ENCODE data around the gene NELFCD.
"Not testable (repeated sequence)": the region's sequence is repeated elsewhere in the genome, so short reads cannot be mapped to it uniquely, and the experiment has no call there.

Gene NELFCD

DNA sequence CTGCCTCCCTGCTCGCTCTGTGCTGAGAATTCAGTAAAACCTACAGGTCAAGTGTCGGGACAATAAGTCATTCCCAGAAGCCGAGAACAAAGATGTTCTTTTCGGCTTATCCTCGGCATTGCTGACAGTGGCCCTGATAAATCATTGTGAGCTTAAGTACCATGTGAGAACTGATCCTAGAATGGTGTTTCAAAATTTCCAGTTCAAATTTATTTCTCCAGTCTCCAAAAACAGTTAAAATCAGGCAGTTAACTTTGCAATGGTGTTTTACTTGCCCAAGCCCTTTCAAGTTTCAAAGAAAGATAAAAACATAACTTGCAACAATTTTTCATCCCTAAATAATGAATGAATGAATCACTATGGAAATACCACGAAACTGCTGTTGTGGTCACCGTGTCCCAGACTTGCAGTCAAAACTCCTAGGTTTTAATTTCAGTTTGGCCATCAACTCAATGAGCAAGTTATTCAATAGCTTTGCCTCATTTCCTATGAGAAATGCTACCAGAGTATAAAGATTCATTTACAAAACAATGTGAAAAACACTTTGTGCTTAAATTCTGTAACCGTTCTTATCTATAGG lies 46.8 kb downstream of the NELFCD start:
- no peak for DNase-seq

DNA sequence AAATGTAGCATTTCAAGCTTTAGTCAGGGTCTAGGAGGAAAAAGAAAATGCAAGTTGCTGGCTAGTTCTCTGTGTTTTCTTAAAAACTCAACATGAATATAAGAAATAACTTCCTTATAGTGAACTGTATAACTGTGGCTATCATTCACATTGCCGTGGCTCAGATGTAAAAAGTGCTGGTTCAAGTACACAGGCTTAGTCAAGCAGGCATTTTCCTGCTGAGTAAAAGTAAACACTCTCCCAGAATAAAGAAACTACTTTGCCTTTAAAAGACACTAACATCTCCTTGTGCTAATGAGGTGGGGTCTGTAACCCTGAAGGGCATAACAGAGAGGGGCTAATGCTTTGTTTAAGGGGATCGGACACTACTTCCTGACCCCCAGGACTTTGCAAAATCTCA lies 47.8 kb downstream of the NELFCD start:
- no peak for DNase-seq

DNA sequence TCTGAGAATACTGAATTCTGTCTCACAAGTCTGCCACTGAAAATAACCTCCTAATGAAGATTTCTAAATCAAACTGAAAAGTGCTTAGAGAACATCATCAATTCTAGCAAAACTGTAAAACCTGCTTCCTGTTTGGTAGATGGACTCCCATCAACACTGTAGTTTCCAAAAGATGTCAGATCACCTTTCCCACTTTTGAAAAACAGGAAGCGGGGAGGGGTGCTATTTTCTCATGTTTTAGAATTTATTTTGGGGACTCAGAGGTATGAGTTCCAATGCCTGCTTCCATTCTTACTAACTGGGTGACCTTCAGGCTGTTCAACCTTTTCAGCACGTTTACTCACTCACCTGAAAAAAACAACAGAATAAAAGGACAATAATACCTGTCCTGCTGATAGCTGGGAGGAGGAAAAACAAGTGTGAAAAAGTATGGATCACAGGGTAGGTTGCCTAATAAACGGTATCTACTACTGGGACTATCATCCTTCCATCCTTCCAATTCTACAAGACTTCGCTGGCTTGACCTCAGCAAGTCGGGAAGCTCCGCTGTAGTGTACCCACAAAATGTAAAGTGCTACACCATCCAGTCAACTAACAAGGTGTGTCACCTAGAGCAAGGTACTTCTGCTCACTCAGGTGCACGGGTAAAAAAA lies 50.0 kb downstream of the NELFCD start:
- DNase-seq = no peak

DNA sequence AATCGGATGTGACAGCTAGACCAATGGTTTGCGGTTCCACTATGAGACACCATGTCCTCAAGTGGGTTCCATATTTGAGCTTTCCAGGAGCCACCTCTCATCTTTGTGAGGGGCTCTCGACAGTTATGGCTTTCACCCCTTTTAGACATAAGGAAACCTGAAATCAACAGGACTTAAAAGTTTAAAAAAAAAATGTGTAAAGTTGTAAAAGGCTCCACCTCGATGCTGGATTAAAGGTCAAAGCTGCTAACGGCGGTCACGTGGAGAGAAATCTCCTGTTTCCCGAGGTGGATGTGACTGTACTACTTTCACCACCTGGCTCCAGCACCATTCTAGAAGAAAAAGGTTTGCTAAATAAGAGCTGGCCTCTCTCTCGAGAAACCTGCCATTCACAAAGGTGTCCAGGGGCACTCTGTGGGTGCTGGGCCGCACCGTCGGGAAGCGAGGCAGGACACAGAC lies 50.5 kb downstream of the NELFCD start:
- no peak for DNase-seq

DNA sequence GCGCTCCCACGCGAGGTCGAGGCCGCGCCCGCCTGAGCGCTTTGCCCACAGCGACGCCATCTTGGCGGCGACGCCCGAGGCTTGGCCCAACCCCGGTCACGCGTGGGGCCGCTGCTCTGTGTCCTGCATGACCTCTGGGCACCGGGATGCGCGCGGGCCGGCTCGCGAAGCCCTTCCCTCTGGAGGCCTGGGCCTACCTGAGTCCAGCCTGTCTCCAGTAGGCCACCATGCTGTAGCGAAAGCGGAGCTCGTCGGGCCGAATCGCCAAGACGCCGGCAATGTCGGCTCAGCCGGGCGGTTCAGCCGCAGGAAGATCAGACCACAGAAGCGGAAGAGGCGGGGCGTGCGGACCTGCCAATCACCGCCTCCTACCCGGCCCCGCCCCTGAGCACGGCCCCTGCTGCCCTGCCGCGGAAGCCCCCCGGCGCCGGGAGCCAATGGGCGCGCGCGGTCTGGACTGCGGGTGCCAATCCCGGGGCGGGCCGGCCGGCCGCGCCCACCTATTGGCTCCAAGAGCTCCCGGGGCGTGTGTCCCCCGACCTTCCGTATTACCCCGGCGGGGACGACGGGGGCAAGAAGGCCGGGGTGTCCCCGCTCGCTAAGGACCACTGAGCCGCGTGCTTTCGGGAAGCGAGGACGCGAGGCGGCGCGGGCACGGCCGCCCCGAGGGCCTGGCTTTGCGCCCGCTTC lies 51.1 kb downstream of the NELFCD start, which contains the start of gene ATP5F1E:
Gene ATP5F1E (minus strand): TSS at position 313 of the 690 bp plus-strand sequence. CDS start 84 bp downstream, at position 229.
- peak; percentile 95 to 97 for DNase-seq

DNA sequence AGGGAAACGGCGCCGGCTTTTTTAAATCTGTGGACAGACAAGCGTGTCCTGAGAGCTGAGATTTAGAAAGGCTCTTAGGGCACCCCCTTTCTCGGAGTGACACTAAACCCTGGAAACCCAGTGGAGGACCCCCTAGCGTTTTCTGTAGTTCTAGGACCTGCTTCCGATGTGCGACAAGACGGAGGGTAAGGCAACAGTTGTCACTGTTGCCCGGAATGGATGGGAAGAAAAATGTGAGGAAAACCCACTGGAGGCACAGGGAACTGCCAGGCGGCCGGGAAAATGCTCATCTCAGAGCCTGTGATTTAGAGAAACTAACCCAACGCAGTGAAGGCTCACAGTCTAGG lies 51.6 kb downstream of the NELFCD start:
- no peak for DNase-seq

DNA sequence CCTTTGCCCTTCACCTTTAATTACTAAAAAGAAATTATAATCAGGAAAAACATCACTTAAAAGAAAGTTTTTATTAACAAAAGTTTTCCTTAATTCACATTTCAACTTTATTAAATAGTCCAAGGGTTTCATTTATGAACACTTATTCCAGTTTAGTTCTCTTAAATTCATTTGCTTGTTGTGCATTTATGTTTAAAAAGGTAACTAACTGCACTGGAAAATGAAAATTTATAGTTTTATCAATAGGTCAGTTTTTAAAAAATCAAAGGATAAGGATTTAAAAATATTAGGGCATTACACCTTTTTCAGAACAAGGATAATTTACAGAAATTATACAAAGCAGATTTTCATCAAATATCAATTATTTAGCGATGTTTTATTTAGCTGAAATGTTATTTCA lies 52.0 kb downstream of the NELFCD start:
- no peak for DNase-seq

DNA sequence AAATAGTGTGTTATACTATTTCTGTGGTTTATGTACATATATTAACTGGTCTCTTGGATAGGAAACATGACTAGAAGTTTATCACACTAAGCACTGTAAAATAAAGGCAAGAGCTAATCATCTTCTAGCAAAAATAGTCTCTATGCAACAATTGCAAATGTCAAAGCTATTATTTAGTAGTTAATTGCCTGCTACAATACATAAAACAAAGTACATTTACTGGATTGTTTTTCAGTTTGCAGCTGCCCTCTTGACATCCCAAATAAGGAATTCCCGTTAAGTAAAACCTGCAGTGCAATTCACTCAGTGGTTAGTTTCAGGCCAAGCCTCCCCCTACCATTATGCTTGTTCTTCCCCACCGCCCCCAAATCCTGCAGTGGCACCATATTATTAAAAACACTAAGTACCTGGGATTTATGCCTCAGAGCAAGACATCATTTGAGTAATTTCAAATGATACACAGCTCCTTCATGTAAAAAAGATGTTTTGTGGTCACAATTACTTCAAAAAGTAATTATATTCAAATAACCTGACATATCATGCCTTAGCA lies 52.6 kb downstream of the NELFCD start:
- DNase-seq = no peak

DNA sequence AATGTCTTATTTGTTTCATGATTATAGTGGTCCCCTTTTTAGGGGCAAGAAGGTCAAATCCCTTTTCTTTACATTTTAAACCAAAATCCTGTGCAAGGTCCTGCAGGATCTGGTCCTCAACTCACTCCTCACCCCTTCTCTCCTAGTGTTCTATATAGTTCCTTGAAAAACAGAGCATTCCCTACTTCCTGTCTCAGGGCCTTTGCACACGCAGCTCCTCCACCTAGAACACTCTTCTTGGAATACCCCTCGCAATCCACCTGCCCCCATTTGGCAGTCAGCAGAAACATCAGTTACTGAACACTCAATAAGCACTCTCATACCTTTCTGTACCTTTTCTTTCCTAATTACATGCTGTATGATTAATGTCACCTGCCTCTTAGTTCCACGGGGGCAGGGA lies 54.3 kb downstream of the NELFCD start:
- DNase-seq = no peak

DNA sequence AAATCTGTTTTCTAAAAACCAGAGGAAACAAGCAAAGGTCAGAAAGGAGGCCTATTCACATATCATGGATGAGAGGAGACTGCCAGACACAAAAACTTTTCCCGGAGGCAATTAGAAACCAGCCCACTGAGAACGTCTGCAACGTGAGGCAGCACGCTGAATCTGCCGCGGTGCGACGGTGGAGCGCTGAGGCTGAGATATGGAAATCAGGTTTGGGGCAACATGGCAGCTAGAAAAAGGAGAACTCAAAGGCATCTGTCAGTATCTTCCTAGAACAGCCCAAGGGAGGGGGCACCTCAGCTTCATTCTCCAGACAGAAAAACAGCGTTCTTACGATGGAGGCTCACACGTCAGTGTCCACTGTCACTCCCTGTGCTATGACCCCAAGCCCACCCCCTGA lies 56.3 kb downstream of the NELFCD start:
- DNase-seq = no peak

DNA sequence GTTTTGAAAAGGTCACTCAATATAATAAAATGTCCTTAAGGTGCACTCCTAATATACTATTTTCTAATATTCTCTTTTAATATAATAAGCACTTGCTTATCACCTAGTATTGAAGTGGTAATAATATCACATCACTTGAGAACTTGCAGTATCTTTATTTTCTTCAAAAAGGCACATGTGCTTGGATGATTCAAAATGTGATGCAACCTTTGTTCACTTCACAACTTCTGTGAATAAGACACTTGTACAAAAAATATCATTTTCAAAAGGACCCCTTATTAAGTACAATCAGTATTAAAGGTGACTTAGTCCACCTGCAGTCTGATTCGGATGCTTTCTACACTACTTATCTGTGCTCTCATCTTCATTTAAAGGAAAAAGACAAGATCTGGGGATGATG lies 58.2 kb downstream of the NELFCD start:
- no peak for DNase-seq

DNA sequence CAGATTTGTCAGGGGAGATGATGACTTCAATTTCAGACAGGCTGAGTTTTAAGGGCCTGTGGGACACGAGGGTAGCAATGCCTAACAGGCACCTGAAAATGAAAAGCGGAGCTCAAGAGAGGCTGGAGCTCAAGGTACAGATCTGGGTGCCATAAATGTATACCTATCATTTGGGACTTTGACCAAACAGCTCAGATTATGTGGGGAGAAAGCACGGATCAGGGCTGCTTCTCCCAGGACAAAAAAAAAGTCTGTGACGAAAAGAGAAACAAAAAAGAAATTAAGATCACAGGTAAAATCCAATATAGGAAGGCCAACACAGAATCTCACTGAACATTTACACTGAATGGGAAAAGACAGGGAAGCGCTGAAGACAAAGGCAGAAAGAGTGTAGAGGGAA lies 59.6 kb downstream of the NELFCD start:
- DNase-seq = no peak

DNA sequence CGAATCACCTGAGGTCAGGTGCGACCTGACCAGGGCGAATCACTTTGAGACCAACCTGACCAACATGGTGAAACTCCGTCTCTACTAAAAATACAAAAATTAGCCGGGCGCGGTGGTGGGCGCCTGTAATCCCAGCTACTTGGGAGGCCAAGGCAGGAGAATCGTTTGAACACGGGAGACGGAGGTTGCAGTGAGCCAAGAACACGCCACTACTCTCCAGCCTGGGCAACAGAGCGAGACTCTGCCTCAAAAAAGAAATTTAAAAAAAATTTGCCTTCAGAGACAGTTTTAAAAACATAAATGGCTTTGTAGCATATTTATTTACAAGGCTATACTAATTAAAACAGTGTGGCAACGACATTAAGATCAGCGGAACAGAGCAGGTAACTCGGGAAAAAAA lies 60.4 kb downstream of the NELFCD start:
- DNase-seq = not testable (repeated sequence)

DNA sequence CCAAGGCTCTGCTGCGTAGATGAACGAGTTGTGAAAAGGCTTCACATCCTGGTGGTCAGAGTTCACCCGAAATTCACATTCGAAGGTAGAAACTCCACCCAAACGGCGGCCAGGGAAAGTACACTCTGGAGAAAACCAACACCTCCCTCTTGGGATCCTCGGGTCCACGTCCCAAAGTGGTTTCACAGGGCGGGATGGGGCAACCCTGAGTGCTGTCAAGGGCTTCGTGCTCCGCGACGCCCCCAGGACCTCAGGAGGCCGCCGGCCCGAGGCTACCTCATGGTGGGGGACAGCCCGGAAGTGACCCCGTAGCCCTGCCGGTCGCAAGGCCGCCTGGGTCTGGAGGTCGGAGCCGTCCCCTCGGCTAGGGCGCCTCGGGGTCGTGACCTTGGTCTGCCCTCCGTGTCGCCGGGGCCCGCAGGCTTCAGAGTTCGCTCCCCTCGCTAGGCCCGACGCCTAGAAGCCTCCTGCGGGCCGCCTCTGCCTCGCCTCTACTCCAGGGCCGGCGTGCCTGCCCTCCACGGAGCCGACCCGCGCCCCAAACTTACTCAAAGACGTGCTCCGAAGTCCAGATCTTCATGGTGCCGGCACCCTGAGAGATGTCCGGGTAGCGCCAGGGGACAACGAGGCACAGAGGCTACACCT lies 61.2 kb downstream of the NELFCD start, which contains the start of gene PRELID3B:
Gene PRELID3B (minus strand): TSS at position 636 of the 645 bp plus-strand sequence. CDS start 56 bp downstream, at position 580.
- no peak for DNase-seq

DNA sequence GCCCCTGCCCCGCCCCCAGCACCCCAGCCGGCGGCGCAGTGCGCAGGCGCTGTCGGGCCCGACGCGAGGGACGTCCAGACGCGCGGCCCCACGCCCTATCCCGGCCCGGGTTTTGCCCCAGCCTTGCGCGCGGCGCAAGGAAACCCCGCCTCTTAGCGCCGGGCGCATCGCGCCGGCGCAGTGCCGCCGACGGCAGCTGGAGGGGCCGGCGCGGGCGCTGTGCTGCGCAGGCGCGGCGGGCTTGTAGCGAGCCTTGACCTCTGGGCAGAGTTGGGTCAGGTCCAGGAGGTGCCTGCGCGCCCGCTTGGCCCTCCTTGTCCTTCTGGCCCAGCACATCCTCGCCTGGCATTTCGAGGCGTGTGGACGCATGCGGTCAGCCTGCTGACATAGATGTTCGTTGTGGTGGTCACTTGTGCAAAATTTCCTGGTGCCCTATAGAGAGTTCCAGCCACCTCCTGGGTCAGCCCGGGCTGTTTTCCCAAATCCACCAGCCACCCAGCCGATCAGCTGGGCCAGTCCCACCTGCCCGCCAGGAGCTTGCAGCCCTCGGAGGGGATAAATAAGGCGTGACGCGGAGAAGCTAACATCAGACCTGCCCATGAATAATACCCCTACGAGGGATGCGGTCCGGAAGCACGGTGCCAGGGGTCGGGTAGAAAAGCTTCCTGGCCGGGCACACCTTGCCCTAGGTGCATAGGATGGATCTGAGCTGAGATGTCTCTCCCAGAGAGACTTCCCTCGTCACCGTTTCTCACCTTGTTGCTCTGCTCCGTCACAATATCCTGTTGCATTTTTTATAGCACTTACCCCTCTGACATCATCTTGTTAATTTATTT lies 62.0 kb downstream of the NELFCD start:
- DNase-seq = peak; percentile 75 to 86

DNA sequence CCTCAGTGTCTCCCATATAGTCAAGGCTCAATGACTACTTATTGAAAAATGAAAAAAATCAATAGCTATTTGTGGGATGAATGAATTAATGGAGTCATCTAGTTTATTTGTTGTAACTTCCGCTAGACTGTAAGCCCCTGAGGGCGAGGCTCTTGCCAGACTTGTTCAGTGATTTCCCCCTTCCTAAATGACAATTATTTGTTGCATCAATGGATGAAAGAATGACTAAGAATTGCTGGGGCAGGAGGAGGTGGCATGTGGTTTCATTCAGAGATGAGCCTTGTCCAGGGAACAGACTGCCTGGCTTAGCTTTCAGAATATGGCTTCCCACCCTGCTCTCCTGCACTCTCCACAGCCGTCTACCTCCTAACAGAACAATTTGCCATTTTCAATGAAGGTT lies 62.6 kb downstream of the NELFCD start:
- no peak for DNase-seq

DNA sequence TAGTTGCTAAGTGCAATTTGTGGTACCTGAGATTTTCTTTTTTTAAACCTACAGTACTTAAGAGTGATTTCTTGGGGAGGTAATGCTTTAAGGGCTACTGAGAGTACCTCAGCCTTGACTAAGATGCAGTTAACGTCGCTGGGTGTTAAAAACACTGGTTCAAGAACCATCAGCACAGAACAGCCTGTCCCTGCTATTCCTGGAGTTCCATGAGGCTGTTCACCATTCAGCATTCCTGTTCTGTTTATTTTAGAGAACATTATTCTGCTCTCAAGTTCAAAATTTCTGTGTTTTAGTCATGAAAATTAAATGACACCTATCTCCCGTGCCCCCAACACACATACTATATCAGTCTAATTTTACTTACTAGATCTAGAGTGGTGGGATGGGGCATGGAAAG lies 63.2 kb downstream of the NELFCD start:
- DNase-seq = no peak
